ENCODE results near the gene THPO.
"Not testable (repeated sequence)": the region's sequence is repeated elsewhere in the genome, so short reads cannot be mapped to it uniquely, and the experiment has no call there.

Gene THPO

DNA sequence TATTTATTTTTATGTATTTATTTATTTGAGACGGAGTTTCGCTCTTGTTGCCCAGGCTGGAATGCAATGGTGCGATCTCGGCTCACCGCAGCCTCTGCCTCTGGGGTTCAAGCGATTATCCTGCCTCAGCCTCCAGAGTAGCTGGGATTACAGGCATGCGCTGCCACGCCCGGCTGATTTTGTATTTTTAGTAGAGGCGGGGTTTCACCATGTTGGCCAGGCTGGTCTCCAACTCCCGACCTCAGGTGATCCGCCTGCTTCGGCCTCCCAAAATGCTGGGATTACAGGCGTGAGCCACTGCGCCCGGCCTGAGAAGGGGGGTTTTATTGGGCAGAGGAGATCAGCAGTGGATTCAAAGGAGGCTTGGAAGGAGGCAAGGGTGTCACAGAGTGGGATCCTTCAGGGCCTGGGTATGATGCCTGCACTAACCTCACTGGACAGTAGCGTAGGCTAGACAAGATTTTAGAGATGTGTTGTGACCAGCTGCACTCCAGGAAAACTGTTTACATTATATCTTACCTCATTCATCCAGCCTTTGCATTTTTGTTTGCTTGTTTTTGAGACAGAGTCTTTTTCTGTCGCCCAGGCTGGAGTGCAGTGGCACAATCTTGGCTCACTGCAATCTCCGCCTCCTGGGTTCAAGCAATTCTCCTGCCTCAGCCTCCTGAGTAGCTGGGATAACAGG is 38.4 kb downstream of the THPO start:
- H3K4me3 ChIP-seq (ENCODE audit: insufficient read depth, low read depth, low read length, poor library complexity, severe bottlenecking); H3K27ac ChIP-seq (ENCODE audit: insufficient read depth, low read length, poor library complexity, severe bottlenecking); H3K27me3 ChIP-seq (replicated peaks; ENCODE audit: control insufficient read depth, insufficient read depth, low read length, poor library complexity, severe bottlenecking); DNase-seq; H3K9me3 ChIP-seq (ENCODE audit: control insufficient read depth, low read length): not testable (repeated sequence)
- Histone ChIP-seq H3K36me3 (ENCODE audit: control insufficient read depth, insufficient read depth, low read length) (peaks cover 10% of the 10 kb centered on the region), H3K4me1 (ENCODE audit: control insufficient read depth, insufficient read depth, low read length, poor library complexity, severe bottlenecking) (peaks cover 13% of the 10 kb centered on the region)

DNA sequence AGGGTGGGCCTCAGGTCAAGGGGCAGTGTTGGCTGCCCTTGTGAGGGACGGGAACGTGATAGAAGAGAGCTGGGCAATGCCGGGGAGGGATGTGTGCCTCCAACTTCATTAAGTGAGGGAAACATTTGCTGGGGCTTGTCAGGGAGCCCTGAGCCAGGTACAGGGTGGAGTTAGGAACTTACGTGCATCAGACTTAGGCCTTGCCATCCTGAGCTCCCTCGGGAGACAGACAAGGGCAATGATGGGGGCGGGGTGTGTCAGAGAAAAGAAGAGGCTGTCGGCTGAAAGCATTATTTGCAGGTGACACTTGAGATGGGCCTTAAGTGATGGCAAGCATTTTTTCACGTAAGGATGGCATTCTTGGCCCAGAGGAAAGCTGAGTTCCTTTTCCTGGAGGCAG is 39.0 kb downstream of the THPO start:
- Histone ChIP-seq H3K4me3 (ENCODE audit: insufficient read depth, low read depth, low read length, poor library complexity, severe bottlenecking) (no peak overlapping the region), H3K9me3 (ENCODE audit: control insufficient read depth, low read length) (no peaks in the 10 kb centered on the region), H3K36me3 (ENCODE audit: control insufficient read depth, insufficient read depth, low read length) (peaks cover 13% of the 10 kb centered on the region), H3K27ac (ENCODE audit: insufficient read depth, low read length, poor library complexity, severe bottlenecking) (no peak overlapping the region), H3K27me3 (replicated peaks; ENCODE audit: control insufficient read depth, insufficient read depth, low read length, poor library complexity, severe bottlenecking) (no peaks in the 10 kb centered on the region), H3K4me1 (ENCODE audit: control insufficient read depth, insufficient read depth, low read length, poor library complexity, severe bottlenecking) (peaks cover 13% of the 10 kb centered on the region)
- no peak for DNase-seq

DNA sequence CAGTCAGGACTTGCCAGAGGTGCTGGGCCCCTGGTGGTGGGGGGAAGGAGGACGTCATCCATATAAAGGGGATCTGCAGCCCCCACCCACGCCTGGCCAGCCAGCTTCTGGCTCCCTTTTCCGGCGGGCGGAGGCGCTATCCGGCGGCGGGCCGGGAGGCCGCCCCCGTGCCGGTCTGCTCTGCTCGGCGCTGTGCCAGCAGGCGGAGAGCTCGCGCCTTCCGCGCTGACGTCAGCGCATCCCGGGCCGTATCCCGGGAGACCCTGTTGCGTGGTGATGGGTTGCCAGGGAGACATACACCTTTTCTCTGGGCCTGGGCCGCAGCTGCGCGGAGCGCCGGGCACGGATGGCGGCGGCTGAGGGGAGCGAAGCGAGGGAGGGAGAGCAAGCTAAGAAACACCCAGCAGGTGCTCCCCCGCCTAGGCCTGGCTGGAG is 39.5 kb downstream of the THPO start:
- Histone ChIP-seq H3K36me3 (ENCODE audit: control insufficient read depth, insufficient read depth, low read length) (peaks cover 13% of the 10 kb centered on the region), H3K4me1 (ENCODE audit: control insufficient read depth, insufficient read depth, low read length, poor library complexity, severe bottlenecking) (peaks cover 13% of the 10 kb centered on the region), H3K9me3 (ENCODE audit: control insufficient read depth, low read length) (no peaks in the 10 kb centered on the region), H3K4me3 (ENCODE audit: insufficient read depth, low read depth, low read length, poor library complexity, severe bottlenecking) (no peak overlapping the region), H3K27me3 (replicated peaks; ENCODE audit: control insufficient read depth, insufficient read depth, low read length, poor library complexity, severe bottlenecking) (no peaks in the 10 kb centered on the region), H3K27ac (ENCODE audit: insufficient read depth, low read length, poor library complexity, severe bottlenecking) (no peak overlapping the region)
- no peak for DNase-seq

DNA sequence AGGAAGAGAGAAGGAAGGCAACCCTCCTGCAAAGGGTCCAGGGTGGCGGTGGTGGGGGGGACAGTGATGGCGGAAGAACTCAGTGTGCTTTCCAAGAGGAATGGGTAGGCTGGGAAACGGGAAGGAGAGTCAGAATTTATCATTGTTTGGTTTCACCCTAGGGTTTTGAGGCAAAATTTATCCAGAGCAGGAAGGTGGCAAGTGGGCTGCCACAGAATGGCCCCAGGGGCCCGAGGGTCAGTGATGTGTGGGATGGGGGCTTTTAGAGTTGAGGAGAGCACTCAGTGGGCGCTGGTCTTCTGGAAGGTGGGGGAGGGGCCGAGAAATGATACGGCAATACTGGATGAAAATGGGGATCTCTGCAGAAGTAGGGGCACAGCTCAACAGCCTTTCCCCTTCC is 40.0 kb downstream of the THPO start:
- Histone ChIP-seq H3K36me3 (ENCODE audit: control insufficient read depth, insufficient read depth, low read length) (peaks cover 15% of the 10 kb centered on the region), H3K9me3 (ENCODE audit: control insufficient read depth, low read length) (no peaks in the 10 kb centered on the region), H3K4me1 (ENCODE audit: control insufficient read depth, insufficient read depth, low read length, poor library complexity, severe bottlenecking) (peaks cover 13% of the 10 kb centered on the region), H3K27me3 (replicated peaks; ENCODE audit: control insufficient read depth, insufficient read depth, low read length, poor library complexity, severe bottlenecking) (no peaks in the 10 kb centered on the region), H3K27ac (ENCODE audit: insufficient read depth, low read length, poor library complexity, severe bottlenecking) (no peak overlapping the region), H3K4me3 (ENCODE audit: insufficient read depth, low read depth, low read length, poor library complexity, severe bottlenecking) (no peak overlapping the region)
- no peak for DNase-seq

DNA sequence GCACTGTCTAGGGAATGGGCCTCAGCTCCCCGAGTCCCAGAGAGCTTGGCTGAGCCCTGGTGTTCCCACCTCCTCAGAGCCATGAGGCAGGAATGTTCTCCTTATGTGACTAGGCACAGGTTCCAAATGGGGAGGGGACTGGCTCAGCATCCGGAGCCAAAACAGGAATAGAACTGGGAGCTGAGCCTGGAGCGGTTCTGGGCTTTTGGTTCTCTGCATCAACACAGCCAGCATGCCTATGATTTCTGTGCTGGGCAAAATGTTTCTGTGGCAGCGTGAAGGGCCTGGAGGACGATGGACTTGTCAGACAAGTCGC is 40.6 kb downstream of the THPO start, which contains the start of gene FAM131A:
Gene FAM131A (plus strand): TSS at position 202 of the 316 bp plus-strand sequence. CDS start 31 bp downstream, at position 233.
- Histone ChIP-seq H3K9me3 (ENCODE audit: control insufficient read depth, low read length) (no peaks in the 10 kb centered on the region), H3K27ac (ENCODE audit: insufficient read depth, low read length, poor library complexity, severe bottlenecking) (peak within 1 kb of the TSS; percentile 88), H3K4me3 (ENCODE audit: insufficient read depth, low read depth, low read length, poor library complexity, severe bottlenecking) (peak within 1 kb of the TSS; percentile 62), H3K36me3 (ENCODE audit: control insufficient read depth, insufficient read depth, low read length) (peaks cover 22% of the 10 kb centered on the region), H3K4me1 (ENCODE audit: control insufficient read depth, insufficient read depth, low read length, poor library complexity, severe bottlenecking) (peaks cover 13% of the 10 kb centered on the region), H3K27me3 (replicated peaks; ENCODE audit: control insufficient read depth, insufficient read depth, low read length, poor library complexity, severe bottlenecking) (no peaks in the 10 kb centered on the region)
- DNase-seq: no peak

DNA sequence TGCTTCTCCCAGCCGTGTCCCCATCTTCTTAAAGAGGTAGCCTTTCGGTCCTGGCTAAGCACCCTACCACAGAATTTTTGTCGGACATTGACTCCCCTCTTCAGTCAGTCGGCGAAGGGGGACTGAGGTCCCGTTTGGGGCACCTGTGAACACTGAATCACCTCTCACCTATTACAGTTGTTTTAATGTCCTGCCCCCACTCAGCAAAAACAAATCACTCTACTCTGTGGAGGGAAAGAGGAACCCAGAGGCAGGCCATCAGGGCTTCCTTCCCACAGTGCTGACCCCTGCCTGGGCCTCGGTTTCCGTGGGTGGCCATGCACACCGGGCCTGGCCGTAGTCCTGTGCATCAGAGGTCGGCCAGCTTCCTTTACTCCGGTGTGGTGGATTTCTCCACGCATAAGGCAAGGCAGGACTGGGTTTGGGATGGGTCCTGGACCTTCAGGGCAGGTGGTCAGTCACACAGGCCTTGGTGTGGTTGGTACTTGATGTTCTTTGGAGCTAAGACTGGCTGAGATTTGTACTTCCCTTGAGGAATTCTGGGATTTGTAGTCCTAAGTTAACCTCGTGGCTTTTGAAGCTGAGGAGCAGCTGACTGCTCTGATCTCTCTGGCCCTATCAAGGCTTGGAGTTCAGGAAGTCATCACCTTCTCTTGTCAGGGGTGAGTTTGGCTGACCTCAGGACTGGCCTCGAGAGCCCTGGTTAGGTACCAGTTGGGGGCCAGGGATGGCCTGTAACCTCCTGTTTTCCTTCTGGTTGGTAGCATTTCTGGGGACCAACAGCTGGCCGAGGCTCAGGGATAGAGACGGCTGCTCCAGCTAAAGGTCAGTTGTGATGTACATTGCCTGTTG is 41.2 kb downstream of the THPO start:
- Histone ChIP-seq H3K27ac (ENCODE audit: insufficient read depth, low read length, poor library complexity, severe bottlenecking) (peak overlapping the region; percentile 88), H3K4me1 (ENCODE audit: control insufficient read depth, insufficient read depth, low read length, poor library complexity, severe bottlenecking) (peaks cover 13% of the 10 kb centered on the region), H3K36me3 (ENCODE audit: control insufficient read depth, insufficient read depth, low read length) (peaks cover 26% of the 10 kb centered on the region), H3K4me3 (ENCODE audit: insufficient read depth, low read depth, low read length, poor library complexity, severe bottlenecking) (peak overlapping the region; percentile 62), H3K27me3 (replicated peaks; ENCODE audit: control insufficient read depth, insufficient read depth, low read length, poor library complexity, severe bottlenecking) (no peaks in the 10 kb centered on the region), H3K9me3 (ENCODE audit: control insufficient read depth, low read length) (no peaks in the 10 kb centered on the region)
- DNase-seq: no peak

DNA sequence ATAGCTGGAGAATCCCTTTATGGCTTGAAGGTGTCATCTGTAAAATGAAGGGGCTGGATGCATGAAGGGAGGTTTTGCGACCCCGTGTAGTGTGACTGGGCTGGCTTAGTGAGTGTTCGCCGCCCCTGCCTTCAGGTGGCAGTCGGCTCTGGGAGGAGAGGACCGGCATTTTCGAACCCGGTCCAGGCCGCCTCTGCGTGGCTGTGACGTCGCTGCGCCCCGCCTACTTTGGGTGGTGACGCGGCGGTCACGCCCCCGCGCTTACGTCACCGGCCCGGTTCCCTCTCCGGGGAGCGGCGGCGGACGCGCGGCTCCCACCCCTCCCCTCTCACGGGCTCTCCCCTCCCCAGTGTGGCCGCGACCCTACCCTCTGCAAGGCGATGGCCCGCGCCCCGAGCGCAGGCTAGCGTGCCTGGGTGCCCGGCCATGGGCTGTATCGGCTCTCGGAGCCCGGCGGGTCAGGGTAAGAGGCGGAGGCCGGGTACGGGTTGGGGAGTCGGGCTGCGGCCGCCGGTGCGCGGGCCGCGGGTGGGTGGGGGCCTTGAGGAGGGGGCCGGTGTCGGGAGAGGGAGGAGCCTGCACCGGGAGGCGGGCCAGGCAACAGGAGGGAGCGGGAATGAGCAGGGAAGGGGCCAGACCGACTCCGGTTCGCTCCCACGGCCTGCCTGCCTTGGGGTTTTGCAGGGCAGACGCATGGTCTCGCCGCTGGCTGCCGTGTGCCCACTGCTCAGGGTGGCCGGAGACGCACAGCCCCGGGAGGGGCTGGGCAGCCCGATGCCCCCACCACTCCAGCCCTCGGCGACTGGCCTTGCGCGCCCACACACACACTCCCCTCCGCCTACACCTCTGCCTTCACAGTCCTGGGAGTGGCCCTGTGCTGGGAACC is 42.1 kb downstream of the THPO start:
- peak overlapping the region; percentile 62 for H3K4me3 ChIP-seq (ENCODE audit: insufficient read depth, low read depth, low read length, poor library complexity, severe bottlenecking)
- H3K27ac ChIP-seq (ENCODE audit: insufficient read depth, low read length, poor library complexity, severe bottlenecking): peak overlapping the region; percentile 88
- H3K9me3 ChIP-seq (ENCODE audit: control insufficient read depth, low read length): no peaks in the 10 kb centered on the region
- H3K27me3 ChIP-seq (replicated peaks; ENCODE audit: control insufficient read depth, insufficient read depth, low read length, poor library complexity, severe bottlenecking): no peaks in the 10 kb centered on the region
- peak; percentile 74 to 79 (median 75) for DNase-seq
- peaks cover 34% of the 10 kb centered on the region for H3K36me3 ChIP-seq (ENCODE audit: control insufficient read depth, insufficient read depth, low read length)
- peaks cover 13% of the 10 kb centered on the region for H3K4me1 ChIP-seq (ENCODE audit: control insufficient read depth, insufficient read depth, low read length, poor library complexity, severe bottlenecking)

DNA sequence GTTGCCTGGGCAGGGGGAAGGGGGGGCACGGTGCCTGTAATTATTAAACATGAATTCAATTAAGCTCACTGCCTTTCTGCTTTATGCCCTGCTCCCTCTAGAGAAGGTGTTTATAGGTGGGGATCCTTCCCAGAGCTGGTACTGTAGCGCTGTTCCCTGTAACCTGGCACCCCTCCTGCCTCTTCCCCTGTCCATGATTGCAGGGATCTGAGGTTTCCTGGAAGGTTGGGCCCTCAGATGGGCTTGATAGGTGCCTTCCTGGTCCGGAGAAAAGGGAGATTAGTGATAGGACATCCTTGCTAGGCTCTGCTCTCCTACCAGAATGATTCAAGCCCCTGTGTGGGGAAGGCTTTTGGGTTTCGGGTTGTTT is 42.7 kb downstream of the THPO start:
- peaks cover 36% of the 10 kb centered on the region for H3K36me3 ChIP-seq (ENCODE audit: control insufficient read depth, insufficient read depth, low read length)
- peaks cover 13% of the 10 kb centered on the region for H3K4me1 ChIP-seq (ENCODE audit: control insufficient read depth, insufficient read depth, low read length, poor library complexity, severe bottlenecking)
- no peak for DNase-seq
- H3K9me3 ChIP-seq (ENCODE audit: control insufficient read depth, low read length): no peaks in the 10 kb centered on the region
- peak overlapping the region; percentile 88 for H3K27ac ChIP-seq (ENCODE audit: insufficient read depth, low read length, poor library complexity, severe bottlenecking)
- no peaks in the 10 kb centered on the region for H3K27me3 ChIP-seq (replicated peaks; ENCODE audit: control insufficient read depth, insufficient read depth, low read length, poor library complexity, severe bottlenecking)
- H3K4me3 ChIP-seq (ENCODE audit: insufficient read depth, low read depth, low read length, poor library complexity, severe bottlenecking): peak overlapping the region; percentile 62

DNA sequence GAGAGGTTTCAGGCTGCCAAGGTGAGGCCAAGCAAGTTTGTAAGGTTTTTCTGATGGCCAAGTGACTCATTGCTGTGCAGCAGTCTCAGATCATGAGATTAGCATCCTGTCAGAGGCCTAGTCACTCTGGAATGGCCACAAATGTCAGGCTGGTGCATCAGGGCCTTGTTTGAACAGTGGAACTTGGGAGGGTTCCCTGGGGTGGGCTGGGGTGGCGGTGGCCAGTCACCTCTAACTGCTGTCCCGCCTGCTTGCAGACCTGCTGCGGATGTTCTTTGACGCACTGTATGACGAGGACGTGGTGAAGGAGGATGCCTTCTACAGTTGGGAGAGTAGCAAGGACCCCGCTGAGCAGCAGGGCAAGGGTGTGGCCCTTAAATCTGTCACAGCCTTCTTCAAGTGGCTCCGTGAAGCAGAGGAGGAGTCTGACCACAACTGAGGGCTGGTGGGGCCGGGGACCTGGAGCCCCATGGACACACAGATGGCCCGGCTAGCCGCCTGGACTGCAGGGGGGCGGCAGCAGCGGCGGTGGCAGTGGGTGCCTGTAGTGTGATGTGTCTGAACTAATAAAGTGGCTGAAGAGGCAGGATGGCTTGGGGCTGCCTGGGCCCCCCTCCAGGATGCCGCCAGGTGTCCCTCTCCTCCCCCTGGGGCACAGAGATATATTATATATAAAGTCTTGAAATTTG is 43.4 kb downstream of the THPO start:
- DNase-seq: peak in 2 of 3 donors; percentile 40 to 50
- Histone ChIP-seq H3K4me1 (ENCODE audit: control insufficient read depth, insufficient read depth, low read length, poor library complexity, severe bottlenecking) (peaks cover 13% of the 10 kb centered on the region), H3K27me3 (replicated peaks; ENCODE audit: control insufficient read depth, insufficient read depth, low read length, poor library complexity, severe bottlenecking) (no peaks in the 10 kb centered on the region), H3K36me3 (ENCODE audit: control insufficient read depth, insufficient read depth, low read length) (peaks cover 43% of the 10 kb centered on the region), H3K27ac (ENCODE audit: insufficient read depth, low read length, poor library complexity, severe bottlenecking) (peak overlapping the region; percentile 88), H3K9me3 (ENCODE audit: control insufficient read depth, low read length) (no peaks in the 10 kb centered on the region), H3K4me3 (ENCODE audit: insufficient read depth, low read depth, low read length, poor library complexity, severe bottlenecking) (no peak overlapping the region)

All from effector memory CD4-positive, alpha-beta T cell (primary cell).